GM23248 (cell line): ENCODE data around the gene ZNF816. TPM values are rescaled to one million over a fixed set of nuclear protein-coding genes. Genes with fewer than 3 reads are reported as not detected.

Experiments used
- DNase-seq: peaks from one replicate; pipeline ENCODE4 v3.0.0-alpha.2; 2015
- H2AFZ ChIP-seq: fragments of 200-600 bp; sonication (generic); 2 replicates; pipeline ENCODE4 v1.6.1; 2016; ENCODE audit warnings: antibody characterized with exemption
- H3F3A ChIP-seq: fragments of 200-600 bp; sonication (generic); 2 replicates; pipeline ENCODE4 v1.6.1; 2016; ENCODE audit warnings: mild to moderate bottlenecking, antibody characterized with exemption, mixed run types; ENCODE audit not compliant: insufficient read depth
- H3K27ac ChIP-seq: fragments of 200-600 bp; sonication (generic); 2 replicates; pipeline ENCODE4 v1.5.1; 2016; ENCODE audit warnings: mild to moderate bottlenecking
- H3K27me3 ChIP-seq: fragments of 200-600 bp; sonication (generic); replicated peaks from 2 replicates; pipeline ENCODE4 v1.6.1; 2016; ENCODE audit warnings: mild to moderate bottlenecking; ENCODE audit not compliant: insufficient read depth
- H3K36me3 ChIP-seq: fragments of 200-600 bp; sonication (generic); 2 replicates; pipeline ENCODE4 v1.6.1; 2016; ENCODE audit warnings: low read depth, mild to moderate bottlenecking
- H3K4me1 ChIP-seq: fragments of 200-600 bp; sonication (generic); 2 replicates; pipeline ENCODE4 v1.6.1; 2016; ENCODE audit warnings: mild to moderate bottlenecking; ENCODE audit not compliant: insufficient read depth
- H3K4me2 ChIP-seq: fragments of 200-600 bp; sonication (generic); one replicate; pipeline ENCODE4 v1.6.1; 2016; ENCODE audit warnings: mild to moderate bottlenecking; ENCODE audit not compliant: unreplicated experiment
- H3K4me3 ChIP-seq: fragments of 200-600 bp; sonication (generic); 2 replicates; pipeline ENCODE4 v1.5.1; 2016; ENCODE audit warnings: mild to moderate bottlenecking
- H3K79me2 ChIP-seq: fragments of 200-600 bp; sonication (generic); 2 replicates; pipeline ENCODE4 v1.6.1; 2016; ENCODE audit warnings: mild to moderate bottlenecking; ENCODE audit not compliant: insufficient read depth
- H3K9ac ChIP-seq: fragments of 200-600 bp; sonication (generic); 2 replicates; pipeline ENCODE4 v1.6.1; 2016; ENCODE audit warnings: mild to moderate bottlenecking
- H3K9me2 ChIP-seq: fragments of 200-600 bp; sonication (generic); 2 replicates; pipeline ENCODE4 v1.6.1; 2016; ENCODE audit warnings: mixed run types, mild to moderate bottlenecking, moderate library complexity; ENCODE audit not compliant: insufficient read depth
- H3K9me3 ChIP-seq: fragments of 200-600 bp; sonication (generic); one replicate; pipeline ENCODE4 v1.6.1; 2017; ENCODE audit warnings: low read depth
- H4K20me1 ChIP-seq: fragments of 200-600 bp; sonication (generic); 2 replicates; pipeline ENCODE4 v1.6.0; 2016; ENCODE audit not compliant: insufficient read depth
- EZH2 ChIP-seq: fragments of 200-600 bp; sonication (generic); IDR thresholded peaks from 2 replicates; pipeline ENCODE4 v1.6.1; 2018; ENCODE audit warnings: antibody characterized with exemption, mild to moderate bottlenecking; ENCODE audit not compliant: insufficient read depth, poor library complexity, severe bottlenecking
- EZH2phosphoT487 ChIP-seq: fragments of 200-600 bp; sonication (generic); IDR thresholded peaks from 2 replicates; pipeline ENCODE4 v1.6.1; 2018; ENCODE audit warnings: antibody characterized with exemption, moderate library complexity, mild to moderate bottlenecking, low read depth; ENCODE audit not compliant: insufficient read depth
- WGBS, 2 experiments: methylation state at CpG; one replicate each; pipeline ENCODE4 v1.1.6; 2015 to 2017; ENCODE audit warnings: low lambda C conversion rate in 2 of 2, low coverage in 1 of 2; ENCODE audit errors: missing lambda C conversion rate in 2 of 2; 5-methylcytosine and 5-hydroxymethylcytosine counted together
- in situ Hi-C: fragments of 300-500 bp; cut with MboI; formaldehyde crosslinking; loops from 2 replicates; pipeline ENCODE4 v1.15.0; 2020
- polyA plus RNA-seq: library from polyadenylated mRNA; unstranded; fragments of >200 nt; fragmentation: Nextera tagmentation; extraction: Ambion mirVana; gene quantifications from 2 replicates; pipeline ENCODE4 v1.2.1, GENCODE V29; 2016
- total RNA-seq: library from RNA; depleted of rRNA; stranded (reverse); fragments of >200 nt; shearing (Covaris generic); gene quantifications from 2 replicates; pipeline ENCODE4 v1.2.3, GENCODE V29; 2014

The ZNF816 gene
- total and polyA plus RNA-seq, 2 experiments from 2014 or later = 3.0 to 4.3 TPM

DNA sequence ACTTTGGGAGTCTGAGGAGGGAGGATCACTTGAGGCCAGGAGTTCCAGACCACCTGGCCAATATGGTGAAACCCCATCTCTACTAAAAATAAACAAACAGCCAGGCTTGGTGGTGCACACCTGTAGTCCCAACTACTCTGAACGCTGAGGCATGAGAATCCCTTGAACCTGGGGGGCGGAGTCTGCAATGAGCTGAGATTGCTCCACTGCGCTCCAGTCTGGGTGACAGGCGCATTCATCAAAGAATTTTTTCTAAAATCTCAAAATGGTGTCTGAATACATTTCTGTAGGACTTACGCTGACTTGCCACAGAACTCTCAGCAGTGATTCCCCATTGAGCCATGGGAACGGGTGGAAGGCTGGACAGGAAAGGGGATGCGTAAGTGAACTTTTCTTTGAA, 33.0 kb upstream of the ZNF816 start:
- Histone ChIP-seq H3K9ac (no peak overlapping the region), H3K4me1 (peaks cover 20% of the 10 kb centered on the region), H3F3A (peaks cover 9% of the 10 kb centered on the region; the same call in 1 of the 2 replicates), H3K4me3 (no peak overlapping the region), H3K9me3 (no peaks in the 10 kb centered on the region), H4K20me1 (no peaks in the 10 kb centered on the region), H2AFZ (no peak overlapping the region), H3K4me2 (no peak overlapping the region), H3K79me2 (no peaks in the 10 kb centered on the region), H3K27ac (no peak overlapping the region), H3K27me3 (no peaks in the 10 kb centered on the region), H3K36me3 (no peaks in the 10 kb centered on the region), H3K9me2 (no peaks in the 10 kb centered on the region)
- DNase-seq = no peak
- WGBS, 2 experiments = 88 to 89% methylated on average over 7 of the region's 7 CpGs
- in situ Hi-C loops = no loop called here
- TF ChIP-seq EZH2 = no peak
- no peak for TF ChIP-seq EZH2phosphoT487

DNA sequence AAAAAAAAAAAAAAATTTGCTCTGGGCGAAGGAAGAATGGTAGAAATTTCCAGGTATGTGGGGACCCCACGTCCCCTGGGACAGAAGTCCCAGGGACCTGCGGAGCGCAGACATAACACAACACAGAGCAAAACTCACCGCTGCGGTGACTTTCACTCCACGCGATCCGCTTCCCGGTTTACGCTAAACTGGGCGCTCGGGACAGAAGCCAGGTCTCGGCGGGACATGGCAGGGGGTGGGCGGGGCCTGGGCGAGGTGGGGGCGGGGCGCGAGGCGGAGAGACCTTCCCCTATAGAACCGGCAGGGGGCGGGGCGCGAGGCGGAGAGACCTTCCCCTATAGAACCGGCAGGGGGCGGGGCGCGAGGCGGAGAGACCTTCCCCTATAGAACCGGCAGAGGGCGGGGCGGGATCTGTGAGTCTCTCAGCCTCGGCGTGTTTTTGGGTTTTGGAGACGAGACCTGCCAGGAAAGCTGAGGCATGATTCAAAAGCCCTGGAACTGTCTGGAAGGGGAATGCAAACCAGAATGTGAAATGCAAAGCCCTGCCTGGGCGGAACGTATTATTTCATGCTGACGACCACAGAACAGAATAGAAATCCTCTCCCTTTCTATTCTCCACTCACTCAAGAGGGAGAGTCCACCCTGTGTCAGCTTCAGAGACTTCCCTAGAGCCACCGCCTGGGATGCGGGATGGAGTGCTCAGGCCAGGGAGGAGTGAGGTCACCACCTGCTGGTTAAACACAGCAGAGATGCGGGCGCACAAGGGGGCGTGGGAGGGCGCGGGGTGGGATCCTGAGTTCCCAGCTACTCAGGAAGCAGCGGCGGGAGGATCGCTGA, 30.9 kb upstream of the ZNF816 start:
- Histone ChIP-seq H3K27ac (peak overlapping the region; percentile 1; the same call in 1 of the 2 replicates), H3K9ac (peak overlapping the region; percentile 66), H3K9me3 (no peaks in the 10 kb centered on the region), H2AFZ (peak overlapping the region; percentile 88), H3K79me2 (no peaks in the 10 kb centered on the region), H3K36me3 (no peaks in the 10 kb centered on the region), H3K9me2 (no peaks in the 10 kb centered on the region), H3K4me1 (peaks cover 20% of the 10 kb centered on the region), H4K20me1 (no peaks in the 10 kb centered on the region), H3F3A (peaks cover 9% of the 10 kb centered on the region; the same call in 1 of the 2 replicates), H3K4me2 (peak overlapping the region; percentile 89), H3K27me3 (no peaks in the 10 kb centered on the region), H3K4me3 (peak overlapping the region; percentile 82)
- WGBS, 2 experiments = 1 to 2% methylated on average over 32 to 50 of the region's 50 CpGs
- DNase-seq = peak; percentile 91
- in situ Hi-C loops = no loop called here
- TF ChIP-seq EZH2phosphoT487 (no peak), EZH2 (no peak)

DNA sequence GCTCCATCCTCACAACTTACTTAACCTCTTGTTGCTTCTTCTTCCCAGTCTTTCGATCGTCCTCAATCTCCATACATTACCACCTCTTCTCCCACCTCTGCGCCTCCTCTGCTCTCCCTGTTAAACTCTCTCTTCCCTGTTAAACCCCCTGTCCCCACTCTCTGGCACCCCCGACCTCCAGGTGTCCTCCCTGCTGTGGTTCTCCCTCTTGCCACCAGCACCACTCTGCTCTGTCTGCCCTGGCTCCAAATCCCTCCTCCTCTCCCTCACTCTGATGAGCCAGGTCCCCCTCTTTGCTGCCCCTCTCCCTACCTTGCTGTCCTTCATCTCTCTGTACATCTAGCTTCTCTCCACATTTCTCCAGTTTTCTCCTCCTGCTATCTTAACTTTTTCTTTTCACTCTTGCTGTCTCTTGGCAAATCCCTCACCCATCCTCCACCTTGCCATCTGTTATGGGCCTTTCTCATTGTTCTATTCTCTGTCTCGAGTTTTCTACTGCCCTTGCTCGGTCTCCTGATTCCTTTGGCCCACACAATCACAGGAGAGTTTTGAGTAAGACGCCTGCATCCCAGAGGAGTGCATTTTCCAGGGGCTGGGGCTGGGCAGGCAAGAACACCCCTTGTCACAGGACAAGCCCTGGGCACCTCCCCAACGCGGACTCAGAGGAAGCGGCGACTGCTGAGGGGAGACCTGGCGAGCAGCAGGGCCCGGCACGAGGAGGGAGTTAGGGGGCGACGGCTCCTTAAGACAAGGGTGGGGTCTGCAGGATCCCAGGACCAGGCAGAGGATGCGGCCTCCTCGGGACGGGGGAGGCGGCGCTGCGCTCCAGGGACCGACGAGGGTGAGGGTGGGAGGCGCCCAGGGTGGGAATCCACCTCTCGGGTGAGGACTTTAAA, 29.7 kb upstream of the ZNF816 start:
- peak overlapping the region; percentile 82 for H3K4me3 ChIP-seq
- H3K4me2 ChIP-seq = peak overlapping the region; percentile 77
- TF ChIP-seq EZH2phosphoT487 = no peak
- TF ChIP-seq EZH2 = no peak
- H3K36me3 ChIP-seq = no peaks in the 10 kb centered on the region
- H4K20me1 ChIP-seq = no peaks in the 10 kb centered on the region
- DNase-seq = peak; percentile 24
- H3F3A ChIP-seq = peaks cover 9% of the 10 kb centered on the region; the same call in 1 of the 2 replicates
- H3K9me2 ChIP-seq = no peaks in the 10 kb centered on the region
- H3K9me3 ChIP-seq = no peaks in the 10 kb centered on the region
- H3K9ac ChIP-seq = no peak overlapping the region
- H3K27me3 ChIP-seq = no peaks in the 10 kb centered on the region
- peaks cover 20% of the 10 kb centered on the region for H3K4me1 ChIP-seq
- in situ Hi-C loops = no loop called here
- H2AFZ ChIP-seq = peak overlapping the region; percentile 67
- WGBS, 2 experiments = 21 to 26% methylated on average over 20 to 26 of the region's 26 CpGs
- H3K27ac ChIP-seq = no peak overlapping the region
- H3K79me2 ChIP-seq = no peaks in the 10 kb centered on the region

DNA sequence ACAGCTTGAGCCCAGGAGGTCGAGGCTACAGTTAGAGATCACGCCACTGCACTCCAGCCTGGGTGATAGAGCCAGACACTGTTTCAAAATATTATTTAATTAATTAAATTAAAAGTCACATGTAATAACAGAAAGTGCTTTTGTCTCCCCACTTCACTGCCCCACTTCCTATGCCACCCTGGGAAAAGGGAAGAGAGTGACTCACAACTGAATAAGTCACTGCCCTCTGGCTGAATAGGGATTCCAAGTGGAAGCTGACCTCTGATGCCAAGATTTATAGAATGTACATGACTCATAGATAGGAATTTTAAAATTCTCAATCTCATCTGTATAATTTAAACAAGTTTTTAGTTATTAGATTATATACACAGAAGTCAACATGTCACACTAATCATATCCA, 28.8 kb upstream of the ZNF816 start:
- no peaks in the 10 kb centered on the region for H3K79me2 ChIP-seq
- H3K4me1 ChIP-seq = peaks cover 20% of the 10 kb centered on the region
- H3K9me3 ChIP-seq = no peaks in the 10 kb centered on the region
- no peak overlapping the region for H2AFZ ChIP-seq
- no peak overlapping the region for H3K9ac ChIP-seq
- TF ChIP-seq EZH2phosphoT487 (no peak), EZH2 (no peak)
- WGBS, 2 experiments = 16 to 18% methylated on average over 2 of the region's 2 CpGs
- no peak overlapping the region for H3K4me2 ChIP-seq
- no peaks in the 10 kb centered on the region for H3K36me3 ChIP-seq
- no peaks in the 10 kb centered on the region for H3K27me3 ChIP-seq
- in situ Hi-C loops = no loop called here
- no peak overlapping the region for H3K4me3 ChIP-seq
- peak overlapping the region; percentile 57 for H3K27ac ChIP-seq
- no peaks in the 10 kb centered on the region for H3K9me2 ChIP-seq
- no peaks in the 10 kb centered on the region for H4K20me1 ChIP-seq
- DNase-seq = peak; percentile 86
- H3F3A ChIP-seq = peaks cover 9% of the 10 kb centered on the region; the same call in 1 of the 2 replicates
